Measurements from ENCODE around the gene HDAC11.

HDAC11 gene

DNA sequence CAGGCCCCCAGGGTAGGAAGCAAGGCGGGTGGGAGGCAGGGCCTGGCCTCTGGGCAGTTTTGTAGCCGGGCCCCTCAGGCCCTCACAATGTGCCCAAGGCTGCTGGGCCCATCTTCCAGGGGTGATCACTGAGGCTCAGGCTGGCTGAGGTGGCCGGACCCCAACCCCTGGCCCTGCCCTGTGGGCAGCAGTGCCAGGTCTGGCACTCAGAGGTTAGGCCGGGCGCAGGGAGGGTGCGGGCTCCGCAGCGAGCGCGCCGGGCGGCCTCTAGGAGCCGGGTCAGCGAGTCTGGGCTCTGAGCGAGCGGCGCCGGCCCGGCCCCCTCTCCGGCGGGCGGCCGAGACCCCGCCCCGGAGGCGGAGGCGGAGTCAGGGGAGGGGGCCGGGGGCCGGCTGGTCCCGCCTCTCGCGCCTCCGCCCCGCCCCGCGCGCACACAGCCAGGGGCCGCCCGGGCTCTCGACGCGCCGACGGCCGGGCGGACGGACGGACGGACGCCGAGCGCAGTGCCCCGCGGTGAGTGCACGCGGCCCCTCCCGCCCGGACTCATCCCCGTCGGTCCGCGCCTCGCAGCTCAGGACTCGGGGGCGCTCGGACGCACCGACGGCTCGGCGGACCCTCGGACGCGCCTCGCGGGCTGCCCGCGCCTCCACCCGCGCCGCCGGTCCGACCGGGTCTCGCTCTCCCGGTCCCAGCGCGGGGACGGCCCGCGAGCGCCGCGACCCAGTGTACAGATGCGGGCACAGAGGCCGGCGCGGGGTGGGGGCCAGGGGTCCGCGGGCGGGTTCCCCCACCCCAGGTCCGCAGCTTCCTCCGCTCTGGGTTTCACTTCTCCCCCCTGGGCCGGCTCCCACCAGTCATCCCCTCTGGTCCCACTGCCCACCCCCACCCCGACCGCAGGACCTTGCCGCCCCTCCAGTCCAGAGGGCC, 68.9 kb downstream of the HDAC11 start, which contains the start of gene FBLN2:
Gene FBLN2 (plus strand): TSS at position 430 of the 927 bp plus-strand sequence. CDS start 21,231 bp downstream, outside the sequence.
- TF ChIP-seq, protein P1, sequence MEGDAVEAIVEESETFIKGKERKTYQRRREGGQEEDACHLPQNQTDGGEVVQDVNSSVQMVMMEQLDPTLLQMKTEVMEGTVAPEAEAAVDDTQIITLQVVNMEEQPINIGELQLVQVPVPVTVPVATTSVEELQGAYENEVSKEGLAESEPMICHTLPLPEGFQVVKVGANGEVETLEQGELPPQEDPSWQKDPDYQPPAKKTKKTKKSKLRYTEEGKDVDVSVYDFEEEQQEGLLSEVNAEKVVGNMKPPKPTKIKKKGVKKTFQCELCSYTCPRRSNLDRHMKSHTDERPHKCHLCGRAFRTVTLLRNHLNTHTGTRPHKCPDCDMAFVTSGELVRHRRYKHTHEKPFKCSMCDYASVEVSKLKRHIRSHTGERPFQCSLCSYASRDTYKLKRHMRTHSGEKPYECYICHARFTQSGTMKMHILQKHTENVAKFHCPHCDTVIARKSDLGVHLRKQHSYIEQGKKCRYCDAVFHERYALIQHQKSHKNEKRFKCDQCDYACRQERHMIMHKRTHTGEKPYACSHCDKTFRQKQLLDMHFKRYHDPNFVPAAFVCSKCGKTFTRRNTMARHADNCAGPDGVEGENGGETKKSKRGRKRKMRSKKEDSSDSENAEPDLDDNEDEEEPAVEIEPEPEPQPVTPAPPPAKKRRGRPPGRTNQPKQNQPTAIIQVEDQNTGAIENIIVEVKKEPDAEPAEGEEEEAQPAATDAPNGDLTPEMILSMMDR (IDR thresholded peaks at IDR 0.05; ENCODE audit: low read depth, low read length), result no peak
- DNase-seq (ENCODE audit: extremely low read depth, low read depth), result no peak

DNA sequence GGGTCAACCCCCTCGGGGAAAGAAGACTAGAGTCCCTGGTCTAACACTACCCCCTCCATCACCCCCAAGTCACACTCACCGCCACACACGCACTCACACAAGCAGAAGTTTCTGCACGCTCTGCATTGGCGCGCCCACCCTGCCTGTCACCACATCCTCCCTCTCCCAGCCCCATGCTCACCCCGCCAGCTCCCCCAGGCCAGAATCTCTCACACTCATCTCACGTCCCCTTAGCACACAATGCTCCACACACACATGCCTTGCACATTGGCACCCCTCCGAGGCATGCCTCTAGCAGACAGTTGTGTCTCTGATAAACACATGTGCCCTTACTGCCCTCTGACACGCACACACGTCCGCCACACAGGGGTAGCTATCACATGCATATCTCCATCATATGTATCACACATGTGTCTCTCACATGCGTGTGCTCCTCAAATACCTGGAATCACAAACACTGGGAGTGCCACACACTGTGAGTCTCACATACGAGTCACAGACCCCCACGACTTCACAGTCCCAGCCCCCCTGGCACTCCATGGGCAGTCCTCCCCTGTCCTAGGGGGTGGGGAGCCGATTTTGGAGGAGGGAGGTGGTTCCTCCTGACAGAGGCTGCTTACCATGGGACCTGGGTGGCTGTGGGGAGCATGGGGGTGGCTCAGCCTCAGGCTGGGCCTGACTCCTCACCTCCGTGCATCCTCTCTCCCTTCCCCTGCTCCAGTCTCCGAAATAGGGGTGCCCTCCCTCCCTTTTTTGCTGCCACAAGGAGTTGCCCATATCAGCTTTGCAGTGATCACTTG, 69.7 kb downstream of the HDAC11 start:
- TF ChIP-seq, protein P1 (IDR thresholded peaks at IDR 0.05; ENCODE audit: low read depth, low read length), result no peak
- DNase-seq (ENCODE audit: extremely low read depth, low read depth), result no peak

DNA sequence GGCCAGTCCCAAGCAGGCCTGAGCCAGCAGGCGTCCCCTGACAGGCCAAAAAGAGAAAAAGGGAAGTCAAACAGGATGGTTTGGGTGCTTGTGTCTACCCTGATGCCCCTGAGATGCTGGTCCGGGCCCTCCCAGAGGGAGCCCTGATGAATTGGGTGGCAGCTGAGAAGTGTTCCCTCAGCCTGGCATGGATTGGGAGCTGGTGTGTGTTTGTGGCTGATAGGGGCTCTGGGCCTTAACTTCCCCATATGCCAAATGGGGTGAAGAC, 70.3 kb downstream of the HDAC11 start:
- TF ChIP-seq, protein P1 (IDR thresholded peaks at IDR 0.05; ENCODE audit: low read depth, low read length), result no peak

DNA sequence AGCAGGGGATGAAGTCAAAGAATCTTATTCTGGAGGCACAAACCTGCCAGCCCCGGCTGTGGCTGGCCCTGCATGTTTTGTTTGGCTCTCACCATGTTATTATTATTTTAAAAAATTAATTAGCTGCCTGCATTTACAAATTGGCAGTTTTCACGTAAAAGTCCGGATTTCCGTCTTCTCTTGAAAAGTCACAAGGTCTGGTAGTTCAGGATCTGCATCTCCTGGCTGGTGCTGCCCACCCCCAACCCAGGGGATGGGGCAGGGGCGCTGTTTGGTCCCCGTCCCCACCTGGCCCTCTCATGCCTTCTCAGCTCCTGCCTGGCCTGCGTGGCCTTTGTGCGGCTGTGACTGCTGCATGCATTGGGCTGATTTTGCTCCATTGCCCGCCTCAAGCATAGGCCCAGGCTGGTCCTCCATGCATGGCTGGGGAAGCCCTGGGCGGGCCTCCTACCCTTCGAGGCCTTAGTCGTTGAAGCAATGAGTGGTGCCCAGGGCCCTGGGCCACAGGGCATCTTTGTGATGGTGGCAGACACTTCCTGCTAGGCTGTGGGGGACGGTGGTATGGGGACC, 70.8 kb downstream of the HDAC11 start:
- TF ChIP-seq, protein P1 (IDR thresholded peaks at IDR 0.05; ENCODE audit: low read depth, low read length), result no peak
- no peak for DNase-seq (ENCODE audit: extremely low read depth, low read depth)

More for the DNA sequence above, 70.3 kb downstream of the HDAC11 start:
- DNase-seq (ENCODE audit: extremely low read depth, low read depth), result no peak

DNA sequence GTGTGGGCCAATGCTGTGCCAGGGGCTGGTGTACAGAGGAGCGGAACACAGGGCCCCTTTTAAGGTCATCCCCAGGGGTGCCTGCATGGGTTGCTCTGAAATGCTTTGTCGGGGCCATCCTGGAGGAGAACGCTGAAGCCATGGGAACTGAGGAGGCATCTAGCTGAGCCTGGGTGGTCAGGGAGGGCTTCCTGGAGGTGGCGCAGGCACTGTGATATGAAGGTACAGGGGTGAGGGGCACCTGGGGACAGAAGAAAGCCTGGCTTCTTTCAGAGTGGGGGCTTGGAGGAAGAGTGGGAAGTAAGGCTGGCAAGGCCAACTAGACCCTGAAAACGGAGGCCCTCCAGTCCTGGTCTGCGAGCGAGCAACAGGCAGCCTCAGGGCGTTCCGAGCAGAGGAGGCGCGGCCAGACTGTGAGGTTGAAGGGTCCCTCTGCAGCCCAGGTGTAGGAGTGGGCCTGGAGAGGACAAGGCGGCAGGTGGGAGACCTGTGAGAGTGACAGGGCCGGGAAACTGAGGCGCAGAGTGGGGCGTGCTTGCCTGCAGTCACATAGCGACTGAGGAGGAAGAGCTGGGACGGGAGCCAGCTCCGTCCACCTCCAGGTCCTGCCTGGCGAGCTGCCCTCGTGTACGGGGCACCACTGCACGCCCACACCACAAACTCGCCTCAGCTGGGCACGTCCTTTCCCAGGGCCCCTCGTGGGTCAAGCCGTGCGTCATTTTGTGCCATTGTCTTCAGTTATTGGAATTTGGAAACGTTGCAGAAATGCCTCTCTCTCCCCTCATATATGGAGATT, 72.9 kb downstream of the HDAC11 start:
- TF ChIP-seq, protein P1 (IDR thresholded peaks at IDR 0.05; ENCODE audit: low read depth, low read length), result no peak
- no peak for DNase-seq (ENCODE audit: extremely low read depth, low read depth)

DNA sequence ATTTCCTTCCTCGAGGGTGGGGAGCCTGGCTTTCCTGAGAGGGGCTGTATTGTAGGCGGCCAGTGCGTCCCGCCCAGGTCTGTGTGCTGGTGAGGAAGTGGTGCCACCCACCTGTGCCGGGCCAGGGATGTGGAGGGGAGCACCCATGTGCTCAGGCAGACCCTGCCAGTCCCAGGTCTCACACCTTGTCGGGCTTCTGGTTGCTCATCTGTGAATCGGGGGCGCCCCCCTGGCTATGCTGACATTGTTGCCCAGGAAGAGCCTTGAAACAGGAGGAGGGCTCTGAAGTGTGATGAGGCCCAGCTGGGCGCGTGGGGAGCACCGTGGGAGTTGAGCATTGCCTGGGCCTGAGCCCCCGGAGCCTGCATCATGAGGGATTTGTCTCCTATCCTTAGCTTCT, 73.6 kb downstream of the HDAC11 start:
- TF ChIP-seq, protein P1 (IDR thresholded peaks at IDR 0.05; ENCODE audit: low read depth, low read length), result no peak
- no peak for DNase-seq (ENCODE audit: extremely low read depth, low read depth)

Data from AG09319 (cell line).